Peyer's patch (tissue), 4 donors: Measurements from ENCODE around the gene KLHL3. TPM values are rescaled to one million over a fixed set of nuclear protein-coding genes. Genes with fewer than 3 reads are reported as not detected.

Experiments
- DNase-seq, 3 donors: peaks; one replicate each; pipeline ENCODE4 v3.0.0-alpha.2; 2017 to 2019
- H3K27ac ChIP-seq, 4 donors: fragments of 200-600 bp; sonication (generic); one replicate each; pipeline ENCODE4 v1.5.1; 2016 to 2019
- H3K27me3 ChIP-seq, 2 donors: fragments of 200-600 bp; sonication (generic); one replicate each; pipeline ENCODE4 v1.5.1; 2019
- H3K36me3 ChIP-seq, 3 donors: fragments of 200-600 bp; sonication (generic); one replicate each; pipeline ENCODE4 v1.5.1; 2016 to 2019
- H3K4me1 ChIP-seq, 4 donors: fragments of 200-600 bp; sonication (generic); one replicate each; pipeline ENCODE4 v1.5.1; 2016 to 2019
- H3K4me3 ChIP-seq, 4 donors: fragments of 200-600 bp; sonication (generic); 1 replicate in 3 of 4; 2 replicates in 1 of 4; pipeline ENCODE4 v1.5.1; 2016 to 2019; ENCODE audit warnings: mild to moderate bottlenecking in 1 of 4
- H3K9me3 ChIP-seq, 4 donors: fragments of 200-600 bp; sonication (generic); one replicate each; pipeline ENCODE4 v1.5.1; 2016 to 2019; ENCODE audit warnings: mild to moderate bottlenecking in 1 of 4
- POLR2A ChIP-seq, 2 donors: fragments of 450-650 bp; IDR thresholded peaks; one replicate each; pipeline ENCODE4 v1.5.1; 2017; ENCODE audit warnings: antibody characterized with exemption in 2 of 2, mild to moderate bottlenecking in 2 of 2, moderate library complexity in 2 of 2
- total RNA-seq, 4 donors: library from RNA; depleted of rRNA; stranded (reverse); fragments of >200 nt; gene quantifications; one replicate each; pipeline ENCODE4 v1.1.0, GENCODE V29; 2016
- TF ChIP-seq, protein P1 (sequence below), 6 experiments: fragments of 450-650 bp in 4 of 6; fragments of 200-600 bp in 2 of 6; sonication (generic) in 1 of 6; IDR thresholded peaks; one replicate each; pipeline ENCODE4 v1.5.1; 2017 to 2019; ENCODE audit warnings: antibody characterized with exemption in 6 of 6, mild to moderate bottlenecking in 3 of 6, moderate library complexity in 1 of 6

Gene KLHL3
- total RNA-seq, 4 donors from 2014 or later, result 5.0 to 9.5 (median 6.3) TPM

DNA sequence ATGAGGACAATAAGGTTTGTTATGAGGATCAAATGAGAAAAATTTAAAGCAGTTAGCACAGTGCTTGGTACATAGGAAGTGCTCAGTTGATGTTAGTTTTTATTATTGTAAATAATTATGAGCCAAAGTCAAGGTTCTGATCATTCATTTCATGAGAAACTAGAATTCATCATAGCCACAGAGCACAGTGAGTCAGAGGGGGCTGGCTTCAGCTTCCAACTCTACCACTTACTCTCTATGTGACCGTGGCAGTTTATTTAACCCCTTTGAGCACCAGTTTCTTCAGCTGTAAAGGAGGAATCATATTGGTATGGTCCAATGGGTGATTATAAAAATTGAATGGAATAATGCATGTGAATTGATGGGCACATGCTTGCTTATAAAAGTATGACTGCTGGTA lies 39.4 kb downstream of the KLHL3 start:
- no peaks in the 10 kb centered on the region for H3K27me3 ChIP-seq
- no peaks in the 10 kb centered on the region for H3K9me3 ChIP-seq
- no peak overlapping the region for H3K4me3 ChIP-seq
- H3K27ac ChIP-seq, result peak overlapping the region in 2 of 4 donors; percentile 14 to 52
- TF ChIP-seq, protein P1, sequence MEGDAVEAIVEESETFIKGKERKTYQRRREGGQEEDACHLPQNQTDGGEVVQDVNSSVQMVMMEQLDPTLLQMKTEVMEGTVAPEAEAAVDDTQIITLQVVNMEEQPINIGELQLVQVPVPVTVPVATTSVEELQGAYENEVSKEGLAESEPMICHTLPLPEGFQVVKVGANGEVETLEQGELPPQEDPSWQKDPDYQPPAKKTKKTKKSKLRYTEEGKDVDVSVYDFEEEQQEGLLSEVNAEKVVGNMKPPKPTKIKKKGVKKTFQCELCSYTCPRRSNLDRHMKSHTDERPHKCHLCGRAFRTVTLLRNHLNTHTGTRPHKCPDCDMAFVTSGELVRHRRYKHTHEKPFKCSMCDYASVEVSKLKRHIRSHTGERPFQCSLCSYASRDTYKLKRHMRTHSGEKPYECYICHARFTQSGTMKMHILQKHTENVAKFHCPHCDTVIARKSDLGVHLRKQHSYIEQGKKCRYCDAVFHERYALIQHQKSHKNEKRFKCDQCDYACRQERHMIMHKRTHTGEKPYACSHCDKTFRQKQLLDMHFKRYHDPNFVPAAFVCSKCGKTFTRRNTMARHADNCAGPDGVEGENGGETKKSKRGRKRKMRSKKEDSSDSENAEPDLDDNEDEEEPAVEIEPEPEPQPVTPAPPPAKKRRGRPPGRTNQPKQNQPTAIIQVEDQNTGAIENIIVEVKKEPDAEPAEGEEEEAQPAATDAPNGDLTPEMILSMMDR (IDR thresholded peaks at IDR 0.05), result no peak
- TF ChIP-seq POLR2A (IDR thresholded peaks at IDR 0.05), result no peak
- no peak for DNase-seq
- no peaks in the 10 kb centered on the region for H3K4me1 ChIP-seq
- H3K36me3 ChIP-seq, result no peaks in the 10 kb centered on the region

DNA sequence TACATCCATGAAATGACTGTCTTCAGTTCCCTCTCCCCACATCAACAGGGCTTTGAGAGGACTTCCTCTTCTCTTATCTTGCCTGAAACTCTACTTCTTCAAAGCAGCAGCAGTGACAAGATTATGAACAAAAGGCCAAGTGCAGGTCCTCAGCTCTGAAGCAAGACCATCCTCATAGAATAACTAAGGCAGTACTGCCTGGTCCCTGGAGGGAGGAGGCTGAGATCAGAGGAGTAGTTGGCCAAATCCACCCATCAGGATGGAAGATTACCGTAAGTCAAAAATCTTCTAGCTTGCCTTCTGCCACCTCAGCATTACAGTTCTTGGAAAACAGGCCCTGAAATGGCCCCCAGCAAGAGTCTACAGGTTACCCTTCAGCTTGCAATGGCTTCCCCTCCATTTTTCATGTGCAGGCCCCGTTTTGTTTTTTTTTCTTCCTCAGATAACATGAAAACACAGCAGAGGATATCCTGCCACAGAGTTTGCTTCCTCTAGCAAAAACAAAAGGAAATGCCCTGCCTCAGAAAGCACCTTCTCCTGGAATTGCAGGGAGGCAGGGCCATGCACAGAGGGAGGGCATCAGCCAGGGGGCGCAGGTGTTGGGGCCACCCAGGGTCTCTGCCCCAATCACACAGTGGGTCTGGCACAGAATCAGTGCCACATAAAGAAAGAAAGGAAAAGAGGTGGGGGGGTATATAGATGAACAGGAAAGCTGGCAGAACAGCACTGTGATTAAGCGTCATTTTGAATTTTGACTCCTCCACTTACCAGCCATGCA lies 40.0 kb downstream of the KLHL3 start:
- Histone ChIP-seq H3K9me3 (no peaks in the 10 kb centered on the region), H3K36me3 (no peaks in the 10 kb centered on the region), H3K4me3 (no peak overlapping the region), H3K4me1 (no peaks in the 10 kb centered on the region), H3K27me3 (no peaks in the 10 kb centered on the region), H3K27ac (peak overlapping the region in 3 of 4 donors; percentile 14 to 52 (median 18))
- no peak for DNase-seq
- TF ChIP-seq, protein P1 (IDR thresholded peaks at IDR 0.05), result no peak
- TF ChIP-seq POLR2A (IDR thresholded peaks at IDR 0.05), result no peak

DNA sequence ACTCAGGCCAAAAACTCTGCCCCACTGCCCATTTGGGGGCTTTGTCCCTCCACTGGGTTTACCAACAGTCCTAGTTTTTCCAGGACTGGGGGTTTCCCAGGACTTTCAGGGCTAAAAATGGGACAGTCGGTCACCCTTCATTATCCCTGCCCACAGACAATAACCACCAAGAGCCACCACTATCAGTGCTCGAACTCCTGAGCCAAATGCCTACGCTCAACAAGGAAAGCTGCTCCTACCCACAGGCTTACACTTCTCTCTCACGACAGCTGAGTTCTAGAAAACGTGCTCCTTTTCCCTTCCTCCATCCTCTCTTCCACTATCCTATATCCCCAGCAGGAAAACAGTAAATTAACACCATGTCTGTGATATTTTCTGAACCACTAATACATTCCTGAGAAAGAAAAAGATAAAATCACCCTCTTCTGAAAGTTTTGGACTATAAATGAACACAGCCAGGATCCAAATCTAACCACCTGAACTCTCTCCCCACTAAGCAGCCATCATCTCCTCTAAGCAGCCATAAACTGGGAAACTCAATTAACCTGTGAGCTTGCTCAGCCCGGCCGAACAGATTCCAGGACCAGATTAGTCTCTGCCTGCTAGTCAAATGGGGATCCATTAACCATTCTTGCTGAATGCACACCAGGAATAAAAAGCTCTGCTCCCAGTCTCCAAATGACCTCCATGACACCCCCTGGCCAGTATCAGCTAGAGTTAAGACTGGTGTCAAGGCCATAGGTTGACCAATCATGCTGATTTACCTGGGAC lies 41.8 kb downstream of the KLHL3 start:
- Histone ChIP-seq H3K27me3 (no peaks in the 10 kb centered on the region), H3K36me3 (no peaks in the 10 kb centered on the region), H3K9me3 (no peaks in the 10 kb centered on the region), H3K27ac (no peak overlapping the region), H3K4me1 (no peaks in the 10 kb centered on the region), H3K4me3 (no peak overlapping the region)
- DNase-seq, result no peak
- no peak for TF ChIP-seq POLR2A (IDR thresholded peaks at IDR 0.05)
- TF ChIP-seq, protein P1 (IDR thresholded peaks at IDR 0.05), result no peak

DNA sequence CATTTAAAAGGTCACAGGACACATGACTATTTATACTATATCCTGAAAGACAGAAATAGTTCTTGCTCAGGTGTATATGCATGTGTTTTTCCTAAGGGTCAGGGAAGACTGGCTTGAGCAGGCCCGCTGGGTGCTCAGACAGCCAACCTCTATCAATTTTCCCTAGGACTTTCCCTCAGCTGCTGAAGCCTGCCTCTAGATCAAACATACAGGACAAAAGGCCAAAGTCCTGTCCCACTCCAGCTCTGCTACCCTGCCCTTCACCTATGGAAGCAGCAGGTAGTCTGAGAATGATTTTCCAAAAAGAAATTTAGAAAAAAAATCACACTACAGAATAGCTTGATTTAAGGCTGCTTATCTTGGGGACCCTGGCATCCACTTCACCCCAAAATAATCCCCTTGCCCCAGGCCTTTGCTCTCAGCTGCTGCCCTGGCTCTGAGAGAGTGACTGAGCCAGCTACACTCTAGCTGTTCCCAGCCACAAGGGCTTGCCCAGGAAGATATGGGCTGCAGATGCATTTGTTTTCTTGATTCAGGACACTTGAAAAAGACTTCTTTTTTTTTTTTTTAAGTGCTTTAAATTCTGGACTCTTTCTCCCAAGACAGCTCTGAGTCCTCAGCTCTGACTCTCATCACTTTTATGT lies 42.5 kb downstream of the KLHL3 start:
- Histone ChIP-seq H3K4me3 (no peak overlapping the region), H3K27me3 (no peaks in the 10 kb centered on the region), H3K4me1 (no peaks in the 10 kb centered on the region), H3K27ac (no peak overlapping the region), H3K36me3 (no peaks in the 10 kb centered on the region), H3K9me3 (no peaks in the 10 kb centered on the region)
- no peak for DNase-seq
- no peak for TF ChIP-seq POLR2A (IDR thresholded peaks at IDR 0.05)
- TF ChIP-seq, protein P1 (IDR thresholded peaks at IDR 0.05), result no peak

DNA sequence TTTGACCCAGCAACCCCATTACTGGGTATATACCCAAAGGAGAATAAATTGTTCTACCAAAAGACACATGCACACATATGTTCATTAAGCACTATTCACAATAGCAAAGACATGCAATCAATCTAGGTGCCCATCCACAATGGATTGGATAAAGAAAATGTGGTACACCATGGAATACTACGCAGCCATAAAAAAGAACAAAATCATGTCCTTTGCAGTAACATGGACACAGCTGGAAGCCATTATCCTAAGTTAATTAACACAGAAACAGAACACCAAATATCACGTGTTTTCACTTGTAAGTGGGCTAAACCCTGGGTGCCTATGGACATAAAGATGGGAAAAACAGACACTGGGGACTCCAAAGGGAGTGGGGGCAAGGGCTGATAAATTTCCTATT lies 46.6 kb downstream of the KLHL3 start:
- DNase-seq, result no peak
- Histone ChIP-seq H3K27me3 (no peaks in the 10 kb centered on the region), H3K9me3 (no peaks in the 10 kb centered on the region), H3K27ac (no peak overlapping the region), H3K4me3 (no peak overlapping the region), H3K36me3 (no peaks in the 10 kb centered on the region), H3K4me1 (no peaks in the 10 kb centered on the region)
- TF ChIP-seq POLR2A (IDR thresholded peaks at IDR 0.05), result no peak
- TF ChIP-seq, protein P1 (IDR thresholded peaks at IDR 0.05), result no peak
